HepG2 (cell line): ENCODE results near the gene RPS19. TPM values are rescaled to one million over a fixed set of nuclear protein-coding genes. Genes with fewer than 3 reads are reported as not detected.
A peak's percentile ranks its signal among the peaks of the same experiment; 100 is the strongest.

Experiments
- HBP1 ChIP-seq: IDR thresholded peaks from 2 replicates; pipeline ENCODE4 v1.6.1; 2016; ENCODE audit warnings: low read depth, control low read depth
- HIVEP1 ChIP-seq: sonication (generic); formaldehyde crosslinking; IDR thresholded peaks from 2 replicates; pipeline ENCODE4 v1.4.0; 2020; ENCODE audit warnings: mild to moderate bottlenecking, missing genetic modification reagents
- HNF1B ChIP-seq: sonication (generic); formaldehyde crosslinking; IDR thresholded peaks from 2 replicates; pipeline ENCODE4 v1.5.1; 2020; ENCODE audit warnings: mild to moderate bottlenecking, moderate library complexity, missing genetic modification reagents
- JARID2 ChIP-seq: sonication (generic); formaldehyde crosslinking; IDR thresholded peaks from 2 replicates; pipeline ENCODE4 v1.8.1; 2023; ENCODE audit warnings: missing genetic modification reagents, inconsistent platforms; ENCODE audit not compliant: insufficient replicate concordance
- LCORL ChIP-seq, 2 experiments: fragments of 450-650 bp in 1 of 2; sonication (generic) in 1 of 2; formaldehyde crosslinking in 1 of 2; IDR thresholded peaks; 2 replicates each; pipeline versions ENCODE4 v1.5.0 to v1.6.1; 2017 to 2020; ENCODE audit warnings: antibody characterized with exemption in 1 of 2, missing genetic modification reagents in 1 of 2
- PAWR ChIP-seq: sonication (generic); formaldehyde crosslinking; IDR thresholded peaks from 2 replicates; pipeline ENCODE4 v1.4.0; 2020; ENCODE audit warnings: missing genetic modification reagents, mild to moderate bottlenecking, borderline replicate concordance
- POLR2AphosphoS5 ChIP-seq: IDR thresholded peaks from 2 replicates; pipeline ENCODE4 v1.6.1; 2012; ENCODE audit warnings: low read depth, low read length
- PRDM15 ChIP-seq: sonication (generic); formaldehyde crosslinking; IDR thresholded peaks from 2 replicates; pipeline ENCODE4 v1.4.0; 2020; ENCODE audit warnings: missing genetic modification reagents
- RORA ChIP-seq: sonication (generic); formaldehyde crosslinking; IDR thresholded peaks from 2 replicates; pipeline ENCODE4 v1.5.0; 2020; ENCODE audit warnings: mild to moderate bottlenecking, missing genetic modification reagents, moderate library complexity
- TBX3 ChIP-seq: fragments of 450-650 bp; IDR thresholded peaks from 2 replicates; pipeline ENCODE4 v1.6.1; 2017; ENCODE audit warnings: antibody characterized with exemption, mild to moderate bottlenecking, inconsistent platforms, borderline replicate concordance
- ZBTB10 ChIP-seq: sonication (generic); formaldehyde crosslinking; IDR thresholded peaks from 2 replicates; pipeline ENCODE4 v1.4.0; 2020; ENCODE audit warnings: missing genetic modification reagents, borderline replicate concordance
- ZNF235 ChIP-seq: sonication (generic); formaldehyde crosslinking; IDR thresholded peaks from 2 replicates; pipeline ENCODE4 v1.8.1; 2023; ENCODE audit warnings: mild to moderate bottlenecking, missing genetic modification reagents, borderline replicate concordance
- ZNF672 ChIP-seq: sonication (generic); formaldehyde crosslinking; IDR thresholded peaks from 2 replicates; pipeline ENCODE4 v1.8.1; 2022; ENCODE audit warnings: missing genetic modification reagents
- polyA plus RNA-seq, 8 experiments: library from polyadenylated mRNA; depleted of rRNA in 3 of 8; stranded (reverse) in 7 of 8; unstranded in 1 of 8; fragments of >200 nt; fragmentation: Illumina TruSeq in 4 of 8; extraction: Trizol in 4 of 8; gene quantifications; 2 replicates each; pipeline versions ENCODE4 v1.2.1 to v1.2.3, GENCODE V29; 2011 to 2016; ENCODE audit warnings: low read depth in 4 of 8, missing spikeins in 1 of 8, mixed read lengths in 1 of 8; ENCODE audit not compliant: insufficient read depth in 1 of 8
- total RNA-seq, 5 experiments: library from RNA; depleted of rRNA; stranded (reverse); fragments of >200 nt; fragmentation: Illumina TruSeq; extraction: Trizol; gene quantifications; 2 replicates each; pipeline ENCODE4 v1.2.3, GENCODE V29; 2016; ENCODE audit warnings: low read depth in 1 of 5
- TF ChIP-seq, protein P1 (sequence below): sonication (generic); formaldehyde crosslinking; IDR thresholded peaks from 2 replicates; pipeline ENCODE4 v1.5.0; 2020; ENCODE audit warnings: missing genetic modification reagents, mild to moderate bottlenecking, borderline replicate concordance
- TF ChIP-seq, protein P2 (sequence below), 2 experiments: fragments of 450-650 bp in 1 of 2; sonication (generic) in 1 of 2; formaldehyde crosslinking; IDR thresholded peaks; 2 replicates each; pipeline versions ENCODE4 v1.5.0 to v1.8.0; 2020 to 2022; ENCODE audit warnings: mild to moderate bottlenecking in 1 of 2, missing genetic modification reagents in 1 of 2

The RPS19 gene
- total and polyA plus RNA-seq, 2 of the 13 experiments (the other 11 are each of a cell fraction or from before 2014, with no cell fraction given): 1,983 to 4,758 TPM

DNA sequence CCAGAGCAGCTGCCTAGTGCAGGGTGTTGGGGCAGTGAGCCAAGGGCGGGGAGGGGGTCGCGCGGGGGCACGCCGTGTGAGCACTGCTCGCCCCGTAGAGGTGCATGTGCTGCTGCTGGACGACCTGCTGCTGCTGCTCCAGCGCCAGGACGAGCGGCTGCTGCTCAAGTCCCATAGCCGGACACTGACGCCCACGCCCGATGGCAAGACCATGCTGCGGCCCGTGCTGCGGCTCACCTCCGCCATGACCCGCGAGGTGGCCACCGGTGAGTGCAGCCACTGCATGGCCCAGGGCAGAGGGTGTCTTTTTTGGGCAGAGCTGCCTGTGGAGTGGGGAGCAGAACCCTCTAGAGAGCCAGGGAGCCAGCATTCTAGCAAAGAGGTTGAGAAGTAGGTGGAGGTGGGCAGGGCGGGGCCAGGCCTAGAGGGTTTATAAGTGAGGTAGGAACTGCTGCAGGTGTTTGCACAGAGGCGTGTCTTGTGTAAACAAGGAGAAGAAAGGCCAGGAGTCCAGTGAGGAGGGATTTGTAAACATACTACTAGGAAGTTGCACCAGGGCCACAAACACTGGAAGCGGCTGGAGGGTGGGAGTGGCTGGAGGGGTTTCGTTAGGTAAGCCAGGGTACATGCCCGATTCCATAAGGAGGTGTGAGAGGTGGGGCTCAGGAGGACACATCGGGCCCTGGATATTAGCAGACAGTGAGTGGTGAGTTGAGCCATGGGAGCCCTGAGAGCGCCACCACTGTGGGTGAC lies 44.2 kb downstream of the RPS19 start (continued):
- TF ChIP-seq HNF1B (CRISPR knock-in tag) (peak; percentile 46; the same call in 1 of the 2 replicates), HIVEP1 (CRISPR knock-in tag) (no peak), ZNF672 (no peak), ZNF235 (CRISPR knock-in tag) (no peak), HBP1 (CRISPR knock-in tag) (no peak), ZBTB10 (CRISPR knock-in tag) (no peak), RORA (no peak), POLR2AphosphoS5 (no peak), LCORL (IDR thresholded peaks at IDR 0.05) (no peak), LCORL (CRISPR knock-in tag; IDR thresholded peaks at IDR 0.05) (0 out of 2 replicates have a peak, but pooled peaks have one; percentile 69), TBX3 (peak; percentile 53; the same call in 1 of the 2 replicates), PAWR (CRISPR knock-in tag) (no peak), PRDM15 (CRISPR knock-in tag) (no peak), JARID2 (CRISPR knock-in tag) (no peak)
- TF ChIP-seq, protein P1, sequence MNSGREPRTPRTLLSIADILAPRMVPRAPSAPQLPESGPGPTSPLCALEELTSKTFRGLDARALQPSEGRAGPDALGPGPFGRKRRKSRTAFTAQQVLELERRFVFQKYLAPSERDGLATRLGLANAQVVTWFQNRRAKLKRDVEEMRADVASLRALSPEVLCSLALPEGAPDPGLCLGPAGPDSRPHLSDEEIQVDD (CRISPR knock-in tag): no peak
- TF ChIP-seq, protein P2, sequence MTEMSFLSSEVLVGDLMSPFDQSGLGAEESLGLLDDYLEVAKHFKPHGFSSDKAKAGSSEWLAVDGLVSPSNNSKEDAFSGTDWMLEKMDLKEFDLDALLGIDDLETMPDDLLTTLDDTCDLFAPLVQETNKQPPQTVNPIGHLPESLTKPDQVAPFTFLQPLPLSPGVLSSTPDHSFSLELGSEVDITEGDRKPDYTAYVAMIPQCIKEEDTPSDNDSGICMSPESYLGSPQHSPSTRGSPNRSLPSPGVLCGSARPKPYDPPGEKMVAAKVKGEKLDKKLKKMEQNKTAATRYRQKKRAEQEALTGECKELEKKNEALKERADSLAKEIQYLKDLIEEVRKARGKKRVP (CRISPR knock-in tag; IDR thresholded peaks at IDR 0.05): 0 out of 4 replicates have a peak, but pooled peaks of 1 of the 2 experiments have one; percentile 55
